BJ (cell line): ENCODE data around the gene CST5. TPM values are rescaled to one million over a fixed set of nuclear protein-coding genes. Genes with fewer than 3 reads are reported as not detected.
"Not testable (repeated sequence)": the region's sequence is repeated elsewhere in the genome, so short reads cannot be mapped to it uniquely, and the experiment has no call there.

Source experiments
- CTCF ChIA-PET: fragments of 350-600 bp; formaldehyde crosslinking; extraction: SDS; loops from one replicate; lab custom pipeline; 2021; ENCODE audit warnings: antibody characterized with exemption, inconsistent platforms; lab: Yijun Ruan, JAX
- POLR2A ChIA-PET: fragments of 300-600 bp; sonication (Branson Sonifier 250); formaldehyde crosslinking; extraction: SDS; loops from one replicate; lab custom pipeline; 2021; ENCODE audit warnings: antibody characterized with exemption; lab: Charles Lee
- DNase-seq: peaks from one replicate; pipeline ENCODE4 v3.0.0-alpha.2; 2011; ENCODE audit warnings: low read depth
- H3K27me3 ChIP-seq: 2 replicates; pipeline ENCODE4 v1.6.0; 2011; ENCODE audit warnings: low read length; ENCODE audit not compliant: control insufficient read depth, insufficient read depth
- H3K36me3 ChIP-seq: 2 replicates; pipeline ENCODE4 v1.5.1; 2011; ENCODE audit warnings: low read length; ENCODE audit not compliant: control insufficient read depth, insufficient read depth
- H3K4me3 ChIP-seq: 2 replicates; pipeline ENCODE4 v1.5.1; 2011; ENCODE audit warnings: low read depth, mild to moderate bottlenecking, control low read depth, low read length
- polyA plus RNA-seq: library from polyadenylated mRNA; depleted of rRNA; stranded (reverse); fragments of >200 nt; gene quantifications from 2 replicates; pipeline ENCODE4 v1.2.3, GENCODE V29; 2011
- TF ChIP-seq, protein P1 (sequence below): IDR thresholded peaks from 2 replicates; pipeline ENCODE4 v1.5.1; 2011; ENCODE audit warnings: low read depth, mild to moderate bottlenecking, control low read depth, inconsistent platforms, low read length, moderate library complexity; ENCODE audit not compliant: insufficient read depth

CST5 gene
- polyA plus RNA-seq, 1 experiment: not detected

DNA sequence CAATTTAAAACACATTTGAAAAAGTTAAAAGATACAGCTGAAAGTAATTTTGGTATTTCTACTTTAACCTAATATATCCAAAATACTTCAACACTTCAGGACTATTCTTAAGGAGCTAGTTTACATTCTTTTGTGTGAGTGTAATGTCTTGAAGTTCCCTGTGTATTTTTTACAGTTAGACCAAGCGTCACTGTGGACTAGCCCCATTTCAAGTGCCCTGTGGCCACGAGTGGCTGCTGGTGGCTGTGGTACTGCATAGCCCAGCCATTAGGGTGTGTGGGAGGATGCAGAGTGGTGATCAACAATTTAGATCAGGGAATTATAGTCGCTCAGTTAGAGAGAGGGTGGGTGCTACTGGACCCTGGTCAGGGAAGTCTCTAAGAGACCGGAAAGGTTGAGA lies 869 bp upstream of the CST5 start:
- DNase-seq: no peak
- H3K4me3 ChIP-seq: no peak overlapping the region
- CTCF ChIA-PET: interaction anchor here (0.6 to 1.2 kb wide), 3 partner anchors 9 to 12 kb away, joined by 3 to 4 read pairs (median 3); no protein-coding TSS in a partner anchor
- no peaks in the 10 kb centered on the region for H3K36me3 ChIP-seq
- no peaks in the 10 kb centered on the region; the same call in 1 of the 2 replicates for H3K27me3 ChIP-seq
- POLR2A ChIA-PET: no interaction called here
- TF ChIP-seq, protein P1, sequence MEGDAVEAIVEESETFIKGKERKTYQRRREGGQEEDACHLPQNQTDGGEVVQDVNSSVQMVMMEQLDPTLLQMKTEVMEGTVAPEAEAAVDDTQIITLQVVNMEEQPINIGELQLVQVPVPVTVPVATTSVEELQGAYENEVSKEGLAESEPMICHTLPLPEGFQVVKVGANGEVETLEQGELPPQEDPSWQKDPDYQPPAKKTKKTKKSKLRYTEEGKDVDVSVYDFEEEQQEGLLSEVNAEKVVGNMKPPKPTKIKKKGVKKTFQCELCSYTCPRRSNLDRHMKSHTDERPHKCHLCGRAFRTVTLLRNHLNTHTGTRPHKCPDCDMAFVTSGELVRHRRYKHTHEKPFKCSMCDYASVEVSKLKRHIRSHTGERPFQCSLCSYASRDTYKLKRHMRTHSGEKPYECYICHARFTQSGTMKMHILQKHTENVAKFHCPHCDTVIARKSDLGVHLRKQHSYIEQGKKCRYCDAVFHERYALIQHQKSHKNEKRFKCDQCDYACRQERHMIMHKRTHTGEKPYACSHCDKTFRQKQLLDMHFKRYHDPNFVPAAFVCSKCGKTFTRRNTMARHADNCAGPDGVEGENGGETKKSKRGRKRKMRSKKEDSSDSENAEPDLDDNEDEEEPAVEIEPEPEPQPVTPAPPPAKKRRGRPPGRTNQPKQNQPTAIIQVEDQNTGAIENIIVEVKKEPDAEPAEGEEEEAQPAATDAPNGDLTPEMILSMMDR: no peak

DNA sequence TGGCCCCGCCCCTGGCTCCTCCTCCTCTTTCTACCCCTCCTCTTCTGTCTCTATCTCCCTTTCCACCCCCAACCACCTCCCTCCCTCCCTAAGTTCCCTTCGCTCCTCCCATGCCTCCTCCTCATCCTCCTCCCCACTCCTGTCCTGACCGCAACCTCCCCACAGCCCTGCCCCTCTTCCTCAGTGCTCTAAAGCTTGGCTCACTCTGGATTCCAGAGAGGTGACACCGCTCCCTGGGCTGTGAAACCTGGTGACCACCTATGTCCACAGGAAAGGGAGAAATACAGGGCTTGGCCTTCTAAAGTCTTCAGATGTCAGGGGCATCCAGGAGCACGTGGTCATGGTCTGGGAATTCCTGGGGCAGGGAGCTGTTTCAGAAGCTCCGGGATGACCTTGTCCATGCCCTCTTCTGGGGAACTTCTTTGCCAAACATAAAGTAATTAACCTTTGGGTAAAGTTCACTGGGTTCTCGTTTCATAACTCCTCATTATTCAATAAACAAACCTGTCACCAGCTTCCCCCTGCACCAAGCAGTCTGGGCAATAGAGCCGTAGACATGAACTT lies 345 bp upstream of the CST5 start:
- ChIA-PET POLR2A (no interaction called here), CTCF (interaction anchor here (0.6 to 1.2 kb wide), 3 partner anchors 9 to 12 kb away, joined by 3 to 4 read pairs (median 3); no protein-coding TSS in a partner anchor)
- TF ChIP-seq, protein P1: no peak
- DNase-seq: no peak
- Histone ChIP-seq H3K4me3 (no peak overlapping the region), H3K27me3 (no peaks in the 10 kb centered on the region; the same call in 1 of the 2 replicates), H3K36me3 (no peaks in the 10 kb centered on the region)

DNA sequence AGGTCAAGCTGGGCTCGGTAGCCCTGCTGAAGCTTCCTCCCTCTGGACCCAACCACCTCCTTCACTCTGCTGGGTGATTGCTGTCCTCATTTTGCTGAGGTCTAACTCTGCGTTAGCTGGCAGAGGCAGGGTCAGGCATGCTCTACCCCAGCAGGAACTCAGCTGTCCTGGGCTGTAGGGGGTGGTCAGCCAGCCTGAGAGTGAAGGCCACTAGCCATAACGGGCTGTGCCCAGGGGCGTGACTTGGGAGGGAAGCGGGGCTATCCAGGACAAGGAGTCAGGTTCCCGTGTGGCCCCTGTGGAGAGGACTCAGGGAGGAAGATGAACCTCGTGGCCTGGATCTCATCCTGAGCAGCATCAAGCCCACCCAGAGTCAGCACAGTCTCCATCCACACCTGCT lies 761 bp downstream of the CST5 start:
- no peaks in the 10 kb centered on the region for H3K27me3 ChIP-seq
- DNase-seq: no peak
- no peak overlapping the region for H3K4me3 ChIP-seq
- CTCF ChIA-PET: interaction anchor here (1.4 kb wide), 1 partner anchor 11 kb away, joined by 3 read pairs; no protein-coding TSS in a partner anchor
- H3K36me3 ChIP-seq: no peaks in the 10 kb centered on the region
- POLR2A ChIA-PET: no interaction called here
- TF ChIP-seq, protein P1: no peak

DNA sequence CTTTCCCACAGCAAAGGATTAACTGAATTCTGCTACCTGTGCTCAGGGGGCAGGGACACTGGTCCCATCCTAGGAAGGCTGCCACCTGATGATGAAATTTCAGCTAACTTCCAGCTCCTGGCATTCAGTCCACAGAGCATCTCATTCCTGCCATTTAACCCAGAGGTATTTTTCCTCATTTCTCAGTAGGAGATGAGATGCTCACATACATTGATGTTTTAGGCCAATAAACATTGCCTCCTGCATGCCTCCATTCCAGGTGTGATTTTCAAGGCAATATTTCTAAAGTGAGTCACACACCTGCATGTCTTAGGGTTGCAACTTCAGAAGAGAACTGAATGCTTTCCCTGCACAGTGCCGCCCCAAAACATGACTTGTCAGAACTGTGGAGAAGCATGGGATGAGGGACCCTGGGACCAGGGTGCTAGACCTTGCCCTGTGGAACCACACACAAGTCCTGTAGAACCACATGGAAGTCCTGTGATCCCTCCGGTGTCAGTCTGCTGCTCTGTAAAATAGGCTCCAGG lies 1.5 kb downstream of the CST5 start:
- POLR2A ChIA-PET, DNase-seq, H3K27me3 ChIP-seq, H3K4me3 ChIP-seq, H3K36me3 ChIP-seq: not testable (repeated sequence)
- CTCF ChIA-PET: interaction anchor here (1.4 kb wide), 1 partner anchor 11 kb away, joined by 3 read pairs; no protein-coding TSS in a partner anchor

DNA sequence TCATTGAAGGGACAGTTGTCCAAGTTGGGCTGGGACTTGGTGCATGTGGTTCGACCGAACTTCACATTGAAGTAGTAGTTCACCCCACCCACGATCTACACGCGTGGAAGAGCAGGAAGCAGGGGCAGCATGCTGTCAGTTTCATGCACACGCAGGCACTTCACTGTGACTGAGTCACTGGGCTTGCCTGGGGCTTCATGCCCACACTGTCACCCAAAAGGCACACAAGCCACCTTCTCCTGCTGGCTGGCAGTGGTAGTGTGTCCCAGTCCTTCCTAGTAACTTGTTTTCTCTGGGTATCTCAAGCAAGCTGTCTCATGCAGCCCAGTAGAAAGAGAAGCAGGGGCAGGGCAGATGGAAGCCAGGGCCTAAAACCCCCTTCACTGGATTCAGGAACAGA lies 2.0 kb downstream of the CST5 start:
- TF ChIP-seq, protein P1: no peak
- CTCF ChIA-PET: no interaction called here
- no peaks in the 10 kb centered on the region for H3K36me3 ChIP-seq
- no peak for DNase-seq
- H3K27me3 ChIP-seq: no peaks in the 10 kb centered on the region
- no peak overlapping the region for H3K4me3 ChIP-seq
- POLR2A ChIA-PET: no interaction called here
